ENCODE data around the gene TRIM9. TPM values are rescaled to one million over a fixed set of nuclear protein-coding genes. Genes with fewer than 3 reads are reported as not detected.

Gene TRIM9
- polyA plus RNA-seq, 1 donor, result 2.7 TPM

- no peaks in the 10 kb centered on the region for H3K36me3 ChIP-seq (ENCODE audit: control insufficient read depth, insufficient read depth, low read length)
- no peak for DNase-seq
- H3K27ac ChIP-seq (ENCODE audit: low read length), result no peak overlapping the region
- H3K9me3 ChIP-seq (ENCODE audit: control insufficient read depth, low read depth, low read length), result no peaks in the 10 kb centered on the region
- no peak overlapping the region for H3K4me3 ChIP-seq (ENCODE audit: low read length)
- peaks cover 2% of the 10 kb centered on the region for H3K4me1 ChIP-seq (ENCODE audit: control insufficient read depth, insufficient read depth, low read length)
- 88% methylated on average over 3 of the region's 16 CpGs for WGBS (ENCODE audit: insufficient coverage, low lambda C conversion rate)
- no peaks in the 10 kb centered on the region for H3K27me3 ChIP-seq (ENCODE audit: control insufficient read depth, insufficient read depth, low read length)
Measured at GRCh38 chr14:51028851-51029754, 65.8 kb downstream of the TRIM9 start.

GRCh38 chr14:51028361-51028760, 66.5 kb downstream of the TRIM9 start:
- WGBS (ENCODE audit: insufficient coverage, low lambda C conversion rate), result no CpG with 5 or more reads among the region's 4 CpGs
- no peaks in the 10 kb centered on the region for H3K9me3 ChIP-seq (ENCODE audit: control insufficient read depth, low read depth, low read length)
- DNase-seq, result no peak
- no peak overlapping the region for H3K27ac ChIP-seq (ENCODE audit: low read length)
- H3K4me1 ChIP-seq (ENCODE audit: control insufficient read depth, insufficient read depth, low read length), result peaks cover 4% of the 10 kb centered on the region
- no peaks in the 10 kb centered on the region for H3K36me3 ChIP-seq (ENCODE audit: control insufficient read depth, insufficient read depth, low read length)
- no peak overlapping the region for H3K4me3 ChIP-seq (ENCODE audit: low read length)
- H3K27me3 ChIP-seq (ENCODE audit: control insufficient read depth, insufficient read depth, low read length), result no peaks in the 10 kb centered on the region

- H3K4me3 ChIP-seq (ENCODE audit: low read length), result no peak overlapping the region
- no peaks in the 10 kb centered on the region for H3K9me3 ChIP-seq (ENCODE audit: control insufficient read depth, low read depth, low read length)
- DNase-seq, result peak in 1 of 2 donors; percentile 12
- no peaks in the 10 kb centered on the region for H3K27me3 ChIP-seq (ENCODE audit: control insufficient read depth, insufficient read depth, low read length)
- H3K4me1 ChIP-seq (ENCODE audit: control insufficient read depth, insufficient read depth, low read length), result peaks cover 4% of the 10 kb centered on the region
- no peaks in the 10 kb centered on the region for H3K36me3 ChIP-seq (ENCODE audit: control insufficient read depth, insufficient read depth, low read length)
- H3K27ac ChIP-seq (ENCODE audit: low read length), result no peak overlapping the region
Measured at GRCh38 chr14:51024377-51024776, 70.5 kb downstream of the TRIM9 start.

GRCh38 chr14:51023964-51024363, 70.9 kb downstream of the TRIM9 start:
- no peaks in the 10 kb centered on the region for H3K9me3 ChIP-seq (ENCODE audit: control insufficient read depth, low read depth, low read length)
- WGBS (ENCODE audit: insufficient coverage, low lambda C conversion rate), result 80% methylated on average over 1 of the region's 3 CpGs
- H3K36me3 ChIP-seq (ENCODE audit: control insufficient read depth, insufficient read depth, low read length), result no peaks in the 10 kb centered on the region
- H3K4me3 ChIP-seq (ENCODE audit: low read length), result no peak overlapping the region
- H3K4me1 ChIP-seq (ENCODE audit: control insufficient read depth, insufficient read depth, low read length), result peaks cover 4% of the 10 kb centered on the region
- H3K27me3 ChIP-seq (ENCODE audit: control insufficient read depth, insufficient read depth, low read length), result no peaks in the 10 kb centered on the region
- no peak overlapping the region for H3K27ac ChIP-seq (ENCODE audit: low read length)
- DNase-seq, result peak in 1 of 2 donors; percentile 14

GRCh38 chr14:51022769-51023168, 72.1 kb downstream of the TRIM9 start:
- H3K4me1 ChIP-seq (ENCODE audit: control insufficient read depth, insufficient read depth, low read length), result peaks cover 4% of the 10 kb centered on the region
- no peaks in the 10 kb centered on the region for H3K9me3 ChIP-seq (ENCODE audit: control insufficient read depth, low read depth, low read length)
- WGBS (ENCODE audit: insufficient coverage, low lambda C conversion rate), result no CpG with 5 or more reads among the region's 4 CpGs
- DNase-seq, result no peak
- no peak overlapping the region for H3K27ac ChIP-seq (ENCODE audit: low read length)
- no peaks in the 10 kb centered on the region for H3K27me3 ChIP-seq (ENCODE audit: control insufficient read depth, insufficient read depth, low read length)
- no peaks in the 10 kb centered on the region for H3K36me3 ChIP-seq (ENCODE audit: control insufficient read depth, insufficient read depth, low read length)
- no peak overlapping the region for H3K4me3 ChIP-seq (ENCODE audit: low read length)

GRCh38 chr14:51020024-51020710, 74.7 kb downstream of the TRIM9 start:
- peaks cover 4% of the 10 kb centered on the region for H3K4me1 ChIP-seq (ENCODE audit: control insufficient read depth, insufficient read depth, low read length)
- no peaks in the 10 kb centered on the region for H3K36me3 ChIP-seq (ENCODE audit: control insufficient read depth, insufficient read depth, low read length)
- no peaks in the 10 kb centered on the region for H3K9me3 ChIP-seq (ENCODE audit: control insufficient read depth, low read depth, low read length)
- no peaks in the 10 kb centered on the region for H3K27me3 ChIP-seq (ENCODE audit: control insufficient read depth, insufficient read depth, low read length)
- WGBS (ENCODE audit: insufficient coverage, low lambda C conversion rate), result 67% methylated on average over 3 of the region's 11 CpGs
- H3K4me3 ChIP-seq (ENCODE audit: low read length), result no peak overlapping the region
- no peak for DNase-seq
- no peak overlapping the region for H3K27ac ChIP-seq (ENCODE audit: low read length)

GRCh38 chr14:51019089-51019488, 75.8 kb downstream of the TRIM9 start:
- 86% methylated on average over 1 of the region's 1 CpG for WGBS (ENCODE audit: insufficient coverage, low lambda C conversion rate)
- no peak for DNase-seq
- H3K27me3 ChIP-seq (ENCODE audit: control insufficient read depth, insufficient read depth, low read length), result no peaks in the 10 kb centered on the region
- no peak overlapping the region for H3K27ac ChIP-seq (ENCODE audit: low read length)
- no peak overlapping the region for H3K4me3 ChIP-seq (ENCODE audit: low read length)
- H3K9me3 ChIP-seq (ENCODE audit: control insufficient read depth, low read depth, low read length), result no peaks in the 10 kb centered on the region
- H3K36me3 ChIP-seq (ENCODE audit: control insufficient read depth, insufficient read depth, low read length), result no peaks in the 10 kb centered on the region
- H3K4me1 ChIP-seq (ENCODE audit: control insufficient read depth, insufficient read depth, low read length), result peaks cover 2% of the 10 kb centered on the region

- no peaks in the 10 kb centered on the region for H3K9me3 ChIP-seq (ENCODE audit: control insufficient read depth, low read depth, low read length)
- WGBS (ENCODE audit: insufficient coverage, low lambda C conversion rate), result 67% methylated on average over 3 of the region's 4 CpGs
- H3K4me3 ChIP-seq (ENCODE audit: low read length), result no peak overlapping the region
- no peaks in the 10 kb centered on the region for H3K27me3 ChIP-seq (ENCODE audit: control insufficient read depth, insufficient read depth, low read length)
- H3K4me1 ChIP-seq (ENCODE audit: control insufficient read depth, insufficient read depth, low read length), result no peaks in the 10 kb centered on the region
- no peak overlapping the region for H3K27ac ChIP-seq (ENCODE audit: low read length)
- H3K36me3 ChIP-seq (ENCODE audit: control insufficient read depth, insufficient read depth, low read length), result no peaks in the 10 kb centered on the region
- no peak for DNase-seq
Measured at GRCh38 chr14:51018521-51018920, 76.4 kb downstream of the TRIM9 start.

GRCh38 chr14:51014625-51015024, 80.3 kb downstream of the TRIM9 start:
- Histone ChIP-seq H3K4me3 (ENCODE audit: low read length) (no peak overlapping the region), H3K9me3 (ENCODE audit: control insufficient read depth, low read depth, low read length) (no peaks in the 10 kb centered on the region), H3K36me3 (ENCODE audit: control insufficient read depth, insufficient read depth, low read length) (no peaks in the 10 kb centered on the region), H3K4me1 (ENCODE audit: control insufficient read depth, insufficient read depth, low read length) (no peaks in the 10 kb centered on the region), H3K27ac (ENCODE audit: low read length) (no peak overlapping the region), H3K27me3 (ENCODE audit: control insufficient read depth, insufficient read depth, low read length) (peaks cover 2% of the 10 kb centered on the region)
- no peak for DNase-seq
- WGBS (ENCODE audit: insufficient coverage, low lambda C conversion rate), result no CpG with 5 or more reads among the region's 3 CpGs

GRCh38 chr14:51014086-51014485, 80.8 kb downstream of the TRIM9 start:
- no peak overlapping the region for H3K4me3 ChIP-seq (ENCODE audit: low read length)
- WGBS (ENCODE audit: insufficient coverage, low lambda C conversion rate), result 50% methylated on average over 1 of the region's 2 CpGs
- peaks cover 2% of the 10 kb centered on the region for H3K27me3 ChIP-seq (ENCODE audit: control insufficient read depth, insufficient read depth, low read length)
- H3K27ac ChIP-seq (ENCODE audit: low read length), result no peak overlapping the region
- DNase-seq, result no peak
- no peaks in the 10 kb centered on the region for H3K4me1 ChIP-seq (ENCODE audit: control insufficient read depth, insufficient read depth, low read length)
- no peaks in the 10 kb centered on the region for H3K9me3 ChIP-seq (ENCODE audit: control insufficient read depth, low read depth, low read length)
- no peaks in the 10 kb centered on the region for H3K36me3 ChIP-seq (ENCODE audit: control insufficient read depth, insufficient read depth, low read length)
